Spinal cord (tissue), 10 donors: ENCODE measurements around the gene ZC3H7B. TPM values are rescaled to one million over a fixed set of nuclear protein-coding genes. Genes with fewer than 3 reads are reported as not detected.

ENCODE experiments used
- DNase-seq, 6 donors: peaks; one replicate each; pipeline versions ENCODE4 v3.0.0 to v3.0.0-alpha.2; 2013 to 2015; ENCODE audit warnings: low spot score in 6 of 6, low read depth in 4 of 6
- H3K27ac ChIP-seq: one replicate; pipeline ENCODE4 v1.5.1; 2013; ENCODE audit warnings: low read depth, low read length, control low read depth
- H3K27me3 ChIP-seq: one replicate; pipeline ENCODE4 v1.6.1; 2013; ENCODE audit warnings: low read length; ENCODE audit not compliant: control insufficient read depth, insufficient read depth
- H3K36me3 ChIP-seq: one replicate; pipeline ENCODE4 v1.6.1; 2013; ENCODE audit warnings: low read length; ENCODE audit not compliant: control insufficient read depth, insufficient read depth
- H3K4me1 ChIP-seq: one replicate; pipeline ENCODE4 v1.6.1; 2013; ENCODE audit warnings: low read length; ENCODE audit not compliant: control insufficient read depth, insufficient read depth
- H3K4me3 ChIP-seq: one replicate; pipeline ENCODE4 v1.5.1; 2013; ENCODE audit warnings: low read depth, low read length, control low read depth
- H3K9me3 ChIP-seq: one replicate; pipeline ENCODE4 v1.6.1; 2013; ENCODE audit warnings: low read length; ENCODE audit not compliant: control insufficient read depth, insufficient read depth
- WGBS: methylation state at CpG from one replicate; pipeline ENCODE4 v1.1.5; 2013; ENCODE audit warnings: missing lambda C conversion rate; ENCODE audit not compliant: insufficient coverage; 5-methylcytosine and 5-hydroxymethylcytosine counted together
- polyA plus RNA-seq, 2 donors: library from polyadenylated mRNA; unstranded; fragments of 120-200 nt; gene quantifications; one replicate each; pipeline ENCODE4 v1.2.1, GENCODE V29; 2013; ENCODE audit not compliant: insufficient read length in 2 of 2
- total RNA-seq, 2 donors: library from RNA; depleted of rRNA in 1 of 2; stranded (reverse); fragments of 120-200 nt in 1 of 2; fragments of >200 nt in 1 of 2; gene quantifications; one replicate each; pipeline versions ENCODE4 v1.2.3 to v1.2.4, GENCODE V29; 2013 to 2014
- donor health status: healthy.

The ZC3H7B gene
- total and polyA plus RNA-seq, 4 donors, result 41.6 to 108 (median 82.4) TPM

DNA sequence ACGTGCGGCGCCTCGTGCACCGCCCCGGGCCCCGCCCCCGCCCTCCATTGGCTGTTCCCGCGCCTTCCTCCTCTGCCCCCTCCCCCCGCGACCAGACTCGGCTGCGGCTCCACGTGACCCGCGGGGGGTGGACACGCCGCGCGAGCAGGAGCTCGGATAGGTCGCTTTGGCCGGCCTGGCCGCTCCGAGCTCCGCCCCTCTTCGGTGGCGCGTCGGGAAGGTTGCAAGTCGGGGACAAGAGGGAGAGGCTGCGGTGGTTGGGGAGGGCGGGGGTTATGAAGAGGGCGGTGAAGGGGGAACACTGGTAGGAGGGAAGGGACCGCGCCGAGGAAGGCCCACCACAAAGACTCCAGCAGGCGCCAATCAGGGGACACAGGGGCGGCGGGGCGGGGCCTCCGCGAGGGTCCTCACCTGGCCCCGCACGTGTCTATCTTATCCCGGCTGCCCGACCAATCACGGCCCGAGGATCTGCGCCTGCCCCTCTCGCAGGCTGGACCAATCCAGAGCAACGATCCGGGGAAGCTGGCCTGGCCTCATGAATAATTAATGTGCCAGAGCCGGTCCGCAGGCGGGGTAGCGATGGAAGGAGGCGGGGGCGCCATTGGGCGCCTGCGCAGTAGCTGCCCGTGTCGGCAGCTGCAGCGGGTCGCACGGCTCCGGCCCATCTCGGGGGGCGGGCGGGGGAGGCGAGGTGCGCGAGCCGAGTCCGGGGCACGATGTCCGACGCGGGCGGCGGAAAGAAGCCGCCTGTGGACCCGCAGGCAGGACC, 80.2 kb downstream of the ZC3H7B start, which contains the start of gene TEF:
TSS of gene TEF (plus strand) at position 614 of the 769 bp plus-strand sequence. CDS start at position 717, 103 bp downstream.
- WGBS, result under 1% methylated on average over 70 of the region's 84 CpGs
- peak; percentile 90 to 100 (median 96) for DNase-seq
- H3K4me1 ChIP-seq, result peaks cover 20% of the 10 kb centered on the region

GRCh38 chr22:41382098-41382578, 80.8 kb downstream of the ZC3H7B start:
- no peaks in the 10 kb centered on the region for H3K27me3 ChIP-seq
- H3K9me3 ChIP-seq, result no peaks in the 10 kb centered on the region
- peak overlapping the region; percentile 98 for H3K27ac ChIP-seq
- DNase-seq, result no peak
- H3K4me3 ChIP-seq, result peak overlapping the region; percentile 67
- H3K36me3 ChIP-seq, result peaks cover 5% of the 10 kb centered on the region
- H3K4me1 ChIP-seq, result peaks cover 20% of the 10 kb centered on the region
- WGBS, result 0% methylated on average over 20 of the region's 35 CpGs

More for the DNA sequence above, 80.2 kb downstream of the ZC3H7B start, which contains the start of gene TEF:
- Histone ChIP-seq H3K9me3 (no peaks in the 10 kb centered on the region), H3K4me3 (peak within 1 kb of the TSS; percentile 67), H3K27ac (peak within 1 kb of the TSS; percentile 99), H3K27me3 (no peaks in the 10 kb centered on the region), H3K36me3 (no peaks in the 10 kb centered on the region)

GRCh38 chr22:41382610-41383009, 81.3 kb downstream of the ZC3H7B start:
- no peak for DNase-seq
- no peaks in the 10 kb centered on the region for H3K9me3 ChIP-seq
- H3K36me3 ChIP-seq, result peaks cover 9% of the 10 kb centered on the region
- peak overlapping the region; percentile 67 for H3K4me3 ChIP-seq
- 13% methylated on average over 18 of the region's 19 CpGs for WGBS
- H3K4me1 ChIP-seq, result peaks cover 20% of the 10 kb centered on the region
- no peaks in the 10 kb centered on the region for H3K27me3 ChIP-seq
- H3K27ac ChIP-seq, result peak overlapping the region; percentile 98

- Histone ChIP-seq H3K36me3 (peaks cover 14% of the 10 kb centered on the region), H3K4me1 (peaks cover 20% of the 10 kb centered on the region), H3K9me3 (no peaks in the 10 kb centered on the region), H3K4me3 (peak overlapping the region; percentile 67), H3K27me3 (no peaks in the 10 kb centered on the region), H3K27ac (no peak overlapping the region)
- WGBS, result 57% methylated on average over 1 of the region's 5 CpGs
- DNase-seq, result no peak
Measured at GRCh38 chr22:41383085-41383484, 81.8 kb downstream of the ZC3H7B start.

- Histone ChIP-seq H3K4me1 (peaks cover 20% of the 10 kb centered on the region), H3K9me3 (no peaks in the 10 kb centered on the region), H3K36me3 (peaks cover 20% of the 10 kb centered on the region), H3K27ac (no peak overlapping the region), H3K4me3 (no peak overlapping the region), H3K27me3 (no peaks in the 10 kb centered on the region)
- no peak for DNase-seq
Measured at GRCh38 chr22:41384128-41384527, 82.8 kb downstream of the ZC3H7B start.

DNA sequence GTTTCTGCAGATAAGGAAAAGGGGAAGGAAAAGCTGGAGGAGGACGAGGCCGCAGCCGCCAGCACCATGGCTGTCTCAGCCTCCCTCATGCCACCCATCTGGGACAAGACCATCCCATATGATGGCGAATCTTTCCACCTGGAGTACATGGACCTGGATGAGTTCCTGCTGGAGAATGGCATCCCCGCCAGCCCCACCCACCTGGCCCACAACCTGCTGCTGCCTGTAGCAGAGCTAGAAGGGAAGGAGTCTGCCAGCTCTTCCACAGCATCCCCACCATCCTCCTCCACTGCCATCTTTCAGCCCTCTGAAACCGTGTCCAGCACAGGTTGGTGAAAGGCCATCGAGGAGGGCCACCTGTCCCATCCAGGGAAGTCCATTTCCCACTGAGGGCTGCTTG, 86.0 kb downstream of the ZC3H7B start:
- Histone ChIP-seq H3K27ac (no peak overlapping the region), H3K9me3 (no peaks in the 10 kb centered on the region), H3K4me3 (no peak overlapping the region), H3K36me3 (peaks cover 45% of the 10 kb centered on the region), H3K4me1 (peaks cover 8% of the 10 kb centered on the region), H3K27me3 (no peaks in the 10 kb centered on the region)
- no peak for DNase-seq
- WGBS, result 100% methylated on average over 2 of the region's 7 CpGs

DNA sequence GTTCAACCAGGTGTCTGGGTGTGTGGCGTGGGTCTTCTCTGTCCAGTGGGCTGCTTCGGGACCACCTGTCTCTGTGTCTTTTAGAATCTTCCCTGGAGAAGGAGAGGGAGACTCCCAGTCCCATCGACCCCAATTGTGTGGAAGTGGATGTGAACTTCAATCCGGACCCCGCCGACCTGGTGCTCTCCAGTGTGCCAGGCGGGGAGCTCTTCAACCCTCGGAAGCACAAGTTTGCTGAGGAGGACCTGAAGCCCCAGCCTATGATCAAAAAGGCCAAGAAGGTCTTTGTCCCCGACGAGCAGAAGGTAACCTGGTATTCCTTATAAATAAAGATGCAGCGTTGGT, 92.7 kb downstream of the ZC3H7B start:
- H3K27ac ChIP-seq, result peak overlapping the region; percentile 85

DNA sequence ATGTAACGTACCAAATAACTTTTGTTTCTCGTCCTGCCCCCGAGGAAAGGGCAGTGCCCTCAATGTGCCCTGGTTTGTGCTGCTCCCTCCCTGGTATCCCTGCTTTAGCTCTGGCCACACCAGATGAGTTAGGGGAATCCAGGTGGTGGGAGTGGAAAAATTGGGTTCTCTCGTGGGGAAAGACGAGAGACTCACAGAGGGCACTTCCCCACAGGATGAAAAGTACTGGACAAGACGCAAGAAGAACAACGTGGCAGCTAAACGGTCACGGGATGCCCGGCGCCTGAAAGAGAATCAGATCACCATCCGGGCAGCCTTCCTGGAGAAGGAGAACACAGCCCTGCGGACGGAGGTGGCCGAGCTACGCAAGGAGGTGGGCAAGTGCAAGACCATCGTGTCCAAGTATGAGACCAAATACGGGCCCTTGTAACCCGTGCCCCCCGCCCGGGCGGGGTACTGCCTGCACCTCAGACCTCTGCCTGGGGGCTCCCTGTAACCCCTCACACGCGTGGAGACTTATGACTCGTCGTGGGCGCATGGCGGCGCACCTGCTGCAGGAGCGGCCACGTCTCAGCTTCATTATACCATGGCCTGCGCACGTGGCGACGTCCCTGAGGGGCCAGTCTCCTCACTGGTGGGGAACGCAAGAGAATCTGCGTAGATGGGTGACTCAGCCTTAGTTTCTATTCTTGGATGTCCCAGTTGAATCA, 94.4 kb downstream of the ZC3H7B start:
- H3K27ac ChIP-seq, result no peak overlapping the region
- H3K9me3 ChIP-seq, result no peaks in the 10 kb centered on the region
- peaks cover 84% of the 10 kb centered on the region for H3K36me3 ChIP-seq
- peaks cover 17% of the 10 kb centered on the region for H3K4me1 ChIP-seq
- no peak overlapping the region for H3K4me3 ChIP-seq
- 98% methylated on average over 32 of the region's 37 CpGs for WGBS
- no peaks in the 10 kb centered on the region for H3K27me3 ChIP-seq
- DNase-seq, result no peak

More for the DNA sequence above, 92.7 kb downstream of the ZC3H7B start:
- no peak for DNase-seq
- Histone ChIP-seq H3K9me3 (no peaks in the 10 kb centered on the region), H3K36me3 (peaks cover 89% of the 10 kb centered on the region), H3K4me1 (peaks cover 17% of the 10 kb centered on the region), H3K4me3 (no peak overlapping the region), H3K27me3 (no peaks in the 10 kb centered on the region)
- 84% methylated on average over 10 of the region's 11 CpGs for WGBS

DNA sequence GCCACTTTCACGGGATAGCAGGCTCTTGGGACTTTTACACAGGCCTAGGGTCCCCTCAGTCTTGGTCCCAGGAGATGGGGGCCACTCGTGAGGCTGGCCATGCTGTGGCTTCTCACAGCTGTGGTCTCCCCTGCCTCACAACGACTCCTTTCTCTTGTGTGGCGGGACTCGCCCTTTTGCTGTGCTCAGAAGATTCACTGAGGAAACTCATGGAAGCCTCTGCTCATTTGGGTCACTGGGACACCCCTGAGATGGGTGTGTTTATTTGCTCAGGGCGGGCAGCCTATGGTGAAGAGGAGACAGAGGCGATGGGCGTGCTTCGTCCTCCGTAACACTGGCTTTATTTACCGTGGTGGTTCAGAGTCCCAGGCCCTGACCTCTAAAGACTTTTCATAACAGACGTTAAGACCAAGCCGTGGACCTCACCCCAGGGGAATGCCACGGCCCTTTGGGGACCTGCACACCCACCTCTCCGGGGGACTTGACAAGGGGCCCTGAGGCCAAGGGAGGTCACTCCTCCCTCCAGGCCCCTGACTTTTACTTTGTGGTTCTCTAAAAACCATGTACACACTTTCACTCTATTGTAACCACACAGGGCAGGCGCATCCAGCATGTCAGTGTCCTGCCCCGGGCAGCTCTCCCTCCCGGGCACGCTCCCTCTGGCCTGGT, 96.0 kb downstream of the ZC3H7B start:
- Histone ChIP-seq H3K27ac (no peak overlapping the region), H3K4me3 (no peak overlapping the region), H3K9me3 (no peaks in the 10 kb centered on the region), H3K36me3 (peaks cover 74% of the 10 kb centered on the region), H3K4me1 (peaks cover 29% of the 10 kb centered on the region), H3K27me3 (no peaks in the 10 kb centered on the region)
- no peak for DNase-seq
- WGBS, result 84% methylated on average over 10 of the region's 19 CpGs
